Panc1 (cell line): Measurements from ENCODE around the gene STIP1. TPM values are rescaled to one million over a fixed set of nuclear protein-coding genes. Genes with fewer than 3 reads are reported as not detected.

Experiments used
- ATAC-seq: fragments of 200-7000 bp; cut with Tn5 transposase; 2 replicates; pipeline ENCODE4 v1.9.1; 2020; ENCODE audit warnings: mild to moderate bottlenecking, moderate library complexity
- BruUV-seq: library from RNA; stranded (reverse); fragments of 400-500 nt; replicated peaks from 2 replicates; lab custom pipeline; 2021; lab: Mats Ljungman, UMichigan
- CTCF ChIA-PET: fragments of 300-600 bp; sonication (Branson Sonifier 250); formaldehyde crosslinking; loops from one replicate; lab custom pipeline; 2022; ENCODE audit warnings: antibody characterized with exemption; lab: Charles Lee
- POLR2A ChIA-PET: fragments of 300-600 bp; sonication (Branson Sonifier 250); formaldehyde crosslinking; loops from one replicate; lab custom pipeline; 2022; ENCODE audit warnings: antibody characterized with exemption; lab: Charles Lee
- DNase-seq: peaks from one replicate; pipeline ENCODE4 v3.0.0-alpha.2; 2010; ENCODE audit warnings: low read depth, low spot score
- H3K27ac ChIP-seq: 2 replicates; pipeline ENCODE4 v1.5.1; 2011; ENCODE audit warnings: mild to moderate bottlenecking, low read length, inconsistent platforms
- H3K27me3 ChIP-seq: fragments of 200-500 bp; sonication (Bioruptor generic); 2 replicates; pipeline ENCODE4 v1.6.0; 2014; ENCODE audit warnings: low read length, inconsistent platforms; ENCODE audit not compliant: control insufficient read depth, insufficient read depth
- H3K36me3 ChIP-seq: fragments of 200-500 bp; sonication (Bioruptor generic); 2 replicates; pipeline ENCODE4 v1.5.1; 2014; ENCODE audit warnings: inconsistent platforms, mild to moderate bottlenecking, low read length, moderate library complexity; ENCODE audit not compliant: control insufficient read depth, insufficient read depth
- H3K4me1 ChIP-seq: 2 replicates; pipeline ENCODE4 v1.5.1; 2011; ENCODE audit warnings: inconsistent platforms, mild to moderate bottlenecking, low read length, moderate library complexity; ENCODE audit not compliant: control insufficient read depth, insufficient read depth
- H3K4me3 ChIP-seq, 2 experiments: 2 replicates each; pipeline ENCODE4 v1.5.1; 2011 to 2012; ENCODE audit warnings: low read depth in 2 of 2, low read length in 2 of 2, mild to moderate bottlenecking in 2 of 2, inconsistent platforms in 1 of 2, moderate library complexity in 1 of 2
- H3K9me3 ChIP-seq: fragments of 200-500 bp; sonication (Bioruptor generic); 2 replicates; pipeline ENCODE4 v1.5.1; 2014; ENCODE audit warnings: low read depth, mild to moderate bottlenecking, inconsistent platforms, low read length, moderate library complexity; ENCODE audit not compliant: control insufficient read depth, insufficient read depth
- CTCF ChIP-seq: fragments of 450-650 bp; IDR thresholded peaks from 2 replicates; pipeline ENCODE4 v1.5.1; 2017; ENCODE audit warnings: mild to moderate bottlenecking
- POLR2AphosphoS5 ChIP-seq: IDR thresholded peaks from 2 replicates; pipeline ENCODE4 v1.6.1; 2012; ENCODE audit warnings: mild to moderate bottlenecking, low read depth, low read length, moderate library complexity
- REST ChIP-seq, 2 experiments: IDR thresholded peaks; 2 replicates each; pipeline ENCODE4 v1.6.1; 2011 to 2012; ENCODE audit warnings: low read depth in 2 of 2, control low read depth in 1 of 2, low read length in 1 of 2, mild to moderate bottlenecking in 1 of 2, moderate library complexity in 1 of 2; ENCODE audit not compliant: insufficient read depth in 1 of 2
- SIN3A ChIP-seq: IDR thresholded peaks from 2 replicates; pipeline ENCODE4 v1.6.1; 2012; ENCODE audit warnings: low read depth, mild to moderate bottlenecking, low read length, moderate library complexity, borderline replicate concordance; ENCODE audit not compliant: insufficient read depth
- TCF7L2 ChIP-seq: IDR thresholded peaks from 2 replicates; pipeline ENCODE4 v1.6.1; 2011; ENCODE audit warnings: mild to moderate bottlenecking, low read depth, low read length, inconsistent platforms
- in situ Hi-C: cut with HindIII; loops from 2 replicates; pipeline ENCODE4 v1.10.0; 2016; ENCODE audit warnings: low sequenced_read_pairs, low pct_unique_long_range_greater_than_20kb
- intact Hi-C: fragments of 100-400 bp; cut with micrococcal nuclease; formaldehyde crosslinking; loops from one replicate; pipeline ENCODE4 v1.10.0; 2022; ENCODE audit not compliant: unreplicated experiment
- total RNA-seq: library from RNA; stranded (reverse); gene quantifications from one replicate; pipeline ENCODE4 v1.2.1, GENCODE V29; 2021; ENCODE audit not compliant: unreplicated experiment

STIP1 gene
- total RNA-seq, 1 experiment from 2014 or later: 344 TPM

- in situ Hi-C loops: no loop called here
- Histone ChIP-seq H3K27ac (peak overlapping the region; percentile 69), H3K36me3 (no peaks in the 10 kb centered on the region; the same call in 1 of the 2 replicates), H3K27me3 (no peaks in the 10 kb centered on the region), H3K4me3 (peak overlapping the region; percentile 61 to 75), H3K9me3 (no peaks in the 10 kb centered on the region), H3K4me1 (peaks cover 35% of the 10 kb centered on the region)
- TF ChIP-seq REST (IDR thresholded peaks at IDR 0.05; ENCODE audit: insufficient read depth in 1 of 2, low read depth in 2 of 2, low read length in 1 of 2) (no peak), SIN3A (0 out of 2 replicates have a peak, but pooled peaks have one; percentile 69), POLR2AphosphoS5 (no peak), TCF7L2 (no peak), CTCF (no peak)
- ChIA-PET CTCF (no interaction called here), POLR2A (no interaction called here)
- peak; percentile 69 for ATAC-seq
- no peak for DNase-seq
- no TSS peak for BruUV-seq
- intact Hi-C loops: no loop called here
Measured at GRCh38 chr11:64234647-64235379, 48.8 kb downstream of the STIP1 start.

GRCh38 chr11:64235437-64236161, 49.6 kb downstream of the STIP1 start:
- no peaks in the 10 kb centered on the region for H3K27me3 ChIP-seq
- TSS peak; percentile 77 for BruUV-seq
- DNase-seq (no peak), ATAC-seq (no peak)
- ChIA-PET POLR2A (no interaction called here), CTCF (no interaction called here)
- peaks cover 39% of the 10 kb centered on the region for H3K4me1 ChIP-seq
- TF ChIP-seq POLR2AphosphoS5: no peak
- TF ChIP-seq SIN3A: no peak
- TF ChIP-seq CTCF: no peak
- TF ChIP-seq TCF7L2: no peak
- no peak for TF ChIP-seq REST (IDR thresholded peaks at IDR 0.05; ENCODE audit: insufficient read depth in 1 of 2, low read depth in 2 of 2, low read length in 1 of 2)
- in situ Hi-C loops: no loop called here
- H3K27ac ChIP-seq: peak overlapping the region; percentile 69
- no peaks in the 10 kb centered on the region; the same call in 1 of the 2 replicates for H3K36me3 ChIP-seq
- no peaks in the 10 kb centered on the region for H3K9me3 ChIP-seq
- peak overlapping the region; percentile 61 to 75 for H3K4me3 ChIP-seq
- intact Hi-C loops: no loop called here
